ENCODE data around the gene IVNS1ABP.

DNA sequence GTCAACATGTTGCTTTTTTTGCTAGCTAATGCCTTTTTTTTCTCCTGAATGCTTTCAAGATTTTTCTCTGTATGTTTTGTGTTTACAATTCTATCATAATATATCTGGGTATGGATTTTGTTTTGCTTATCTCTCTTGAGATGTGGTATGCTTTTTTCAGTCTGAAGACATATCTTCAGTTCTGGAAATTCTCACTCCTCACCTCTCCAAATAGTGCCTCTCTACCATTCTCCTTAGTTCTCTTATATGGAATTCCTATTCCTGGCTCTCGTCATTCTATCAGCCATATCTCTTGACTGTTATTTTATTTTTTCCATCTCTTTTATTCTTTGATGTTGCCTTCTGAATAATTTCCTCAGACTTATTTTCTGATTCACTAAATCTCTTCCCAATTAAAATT, 58.4 kb downstream of the IVNS1ABP start:
- TF ChIP-seq, protein P1, sequence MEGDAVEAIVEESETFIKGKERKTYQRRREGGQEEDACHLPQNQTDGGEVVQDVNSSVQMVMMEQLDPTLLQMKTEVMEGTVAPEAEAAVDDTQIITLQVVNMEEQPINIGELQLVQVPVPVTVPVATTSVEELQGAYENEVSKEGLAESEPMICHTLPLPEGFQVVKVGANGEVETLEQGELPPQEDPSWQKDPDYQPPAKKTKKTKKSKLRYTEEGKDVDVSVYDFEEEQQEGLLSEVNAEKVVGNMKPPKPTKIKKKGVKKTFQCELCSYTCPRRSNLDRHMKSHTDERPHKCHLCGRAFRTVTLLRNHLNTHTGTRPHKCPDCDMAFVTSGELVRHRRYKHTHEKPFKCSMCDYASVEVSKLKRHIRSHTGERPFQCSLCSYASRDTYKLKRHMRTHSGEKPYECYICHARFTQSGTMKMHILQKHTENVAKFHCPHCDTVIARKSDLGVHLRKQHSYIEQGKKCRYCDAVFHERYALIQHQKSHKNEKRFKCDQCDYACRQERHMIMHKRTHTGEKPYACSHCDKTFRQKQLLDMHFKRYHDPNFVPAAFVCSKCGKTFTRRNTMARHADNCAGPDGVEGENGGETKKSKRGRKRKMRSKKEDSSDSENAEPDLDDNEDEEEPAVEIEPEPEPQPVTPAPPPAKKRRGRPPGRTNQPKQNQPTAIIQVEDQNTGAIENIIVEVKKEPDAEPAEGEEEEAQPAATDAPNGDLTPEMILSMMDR (IDR thresholded peaks at IDR 0.05): no peak
- no peak for TF ChIP-seq POLR2A (IDR thresholded peaks at IDR 0.05)
- TF ChIP-seq POLR2AphosphoS5 (IDR thresholded peaks at IDR 0.05): no peak
- TF ChIP-seq EP300 (IDR thresholded peaks at IDR 0.05; ENCODE audit: low read depth): no peak
